Activated T-helper 17 cell treated with anti-CD3 and anti-CD28 coated beads, Interleukin-2, amount 50 U/mL, for 72 hours (primary cell): ENCODE data around the gene SFN. TPM values are rescaled to one million over a fixed set of nuclear protein-coding genes. Genes with fewer than 3 reads are reported as not detected.
"Not testable (repeated sequence)": the region's sequence is repeated elsewhere in the genome, so short reads cannot be mapped to it uniquely, and the experiment has no call there.

Source experiments
- ATAC-seq: fragments of 150-1000 bp; cut with Tn5 transposase; replicated peaks from 2 replicates; pipeline ENCODE4 v1.10.0; 2021; ENCODE audit warnings: mild to moderate bottlenecking, moderate library complexity
- H3K27ac Mint-ChIP-seq: one replicate; pipeline ENCODE4 v1.8.0; 2022; ENCODE audit warnings: mixed read lengths
- H3K27me3 Mint-ChIP-seq: one replicate; pipeline ENCODE4 v1.8.0; 2022; ENCODE audit warnings: mixed read lengths
- H3K36me3 Mint-ChIP-seq: one replicate; pipeline ENCODE4 v1.8.0; 2022; ENCODE audit warnings: low read depth, mild to moderate bottlenecking, mixed read lengths
- H3K4me1 Mint-ChIP-seq: one replicate; pipeline ENCODE4 v1.8.0; 2022; ENCODE audit warnings: mixed read lengths
- H3K4me3 Mint-ChIP-seq: one replicate; pipeline ENCODE4 v1.8.0; 2022; ENCODE audit warnings: mild to moderate bottlenecking, mixed read lengths
- H3K9me3 Mint-ChIP-seq: one replicate; pipeline ENCODE4 v1.8.0; 2022; ENCODE audit warnings: mixed read lengths
- total RNA-seq, 2 donors: library from RNA; stranded (reverse); gene quantifications; one replicate each; pipeline ENCODE4 v1.2.3, GENCODE V29; 2022

Gene SFN
- total RNA-seq, 2 donors from 2014 or later: 4.3 to 4.7 TPM

GRCh38 chr1:26853156-26853555, 9.8 kb upstream of the SFN start:
- H3K4me3 Mint-ChIP-seq: no peak overlapping the region
- no peak overlapping the region for H3K27ac Mint-ChIP-seq
- no peaks in the 10 kb centered on the region for H3K9me3 Mint-ChIP-seq
- H3K27me3 Mint-ChIP-seq: no peaks in the 10 kb centered on the region
- ATAC-seq: peak; percentile 73
- H3K36me3 Mint-ChIP-seq: peaks cover 85% of the 10 kb centered on the region
- H3K4me1 Mint-ChIP-seq: peaks cover 5% of the 10 kb centered on the region

DNA sequence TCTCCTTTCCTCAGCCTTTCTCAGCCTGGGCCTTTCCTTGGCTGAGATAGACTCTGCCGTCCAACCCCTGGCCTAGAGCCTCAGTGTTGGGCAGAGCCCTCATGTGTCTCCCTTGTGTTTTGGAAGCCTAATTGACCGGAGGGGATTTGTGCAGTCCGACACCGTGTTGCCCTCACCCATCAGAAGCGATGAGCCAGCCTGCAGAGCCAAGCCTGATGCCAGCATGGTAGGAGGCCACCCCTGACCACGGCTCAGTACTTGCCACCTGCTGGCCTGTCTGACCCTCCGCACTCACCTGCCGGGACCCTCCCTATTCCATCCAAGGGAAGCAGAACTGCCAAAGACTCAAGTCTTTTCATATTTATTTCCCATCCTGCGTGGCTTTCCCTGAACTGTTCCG, 9.3 kb upstream of the SFN start:
- Mint-ChIP-seq H3K4me1 (peaks cover 5% of the 10 kb centered on the region), H3K27ac (no peak overlapping the region), H3K36me3 (peaks cover 81% of the 10 kb centered on the region), H3K27me3 (no peaks in the 10 kb centered on the region), H3K4me3 (no peak overlapping the region), H3K9me3 (no peaks in the 10 kb centered on the region)
- no peak for ATAC-seq

DNA sequence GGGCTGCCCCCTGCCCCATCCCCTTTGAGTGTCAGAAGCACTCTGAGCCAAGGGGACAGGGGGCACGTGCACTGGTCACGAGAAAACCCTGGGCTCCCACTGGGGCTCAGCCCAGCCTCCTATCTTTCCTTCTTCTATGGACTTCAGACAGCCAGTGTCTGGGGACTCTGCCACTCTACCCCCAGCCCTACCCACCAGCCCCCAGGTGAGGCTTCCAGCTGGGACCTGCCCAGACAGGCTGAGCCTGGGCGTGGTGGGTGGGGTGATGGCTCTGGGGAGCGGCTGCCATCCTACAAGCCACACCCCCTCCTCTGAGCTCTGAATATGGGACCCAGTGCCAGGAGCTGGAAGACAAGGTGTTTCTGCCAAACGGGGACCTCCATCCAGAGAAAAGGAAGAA, 8.0 kb upstream of the SFN start:
- Mint-ChIP-seq H3K4me1 (peaks cover 5% of the 10 kb centered on the region), H3K36me3 (peaks cover 68% of the 10 kb centered on the region), H3K4me3 (no peak overlapping the region), H3K27me3 (no peaks in the 10 kb centered on the region), H3K27ac (no peak overlapping the region), H3K9me3 (no peaks in the 10 kb centered on the region)
- no peak for ATAC-seq

GRCh38 chr1:26855636-26856035, 7.3 kb upstream of the SFN start:
- H3K27me3 Mint-ChIP-seq: no peaks in the 10 kb centered on the region
- peaks cover 60% of the 10 kb centered on the region for H3K36me3 Mint-ChIP-seq
- peaks cover 5% of the 10 kb centered on the region for H3K4me1 Mint-ChIP-seq
- H3K4me3 Mint-ChIP-seq: no peak overlapping the region
- H3K27ac Mint-ChIP-seq: peak overlapping the region; percentile 39
- H3K9me3 Mint-ChIP-seq: no peaks in the 10 kb centered on the region
- no peak for ATAC-seq

DNA sequence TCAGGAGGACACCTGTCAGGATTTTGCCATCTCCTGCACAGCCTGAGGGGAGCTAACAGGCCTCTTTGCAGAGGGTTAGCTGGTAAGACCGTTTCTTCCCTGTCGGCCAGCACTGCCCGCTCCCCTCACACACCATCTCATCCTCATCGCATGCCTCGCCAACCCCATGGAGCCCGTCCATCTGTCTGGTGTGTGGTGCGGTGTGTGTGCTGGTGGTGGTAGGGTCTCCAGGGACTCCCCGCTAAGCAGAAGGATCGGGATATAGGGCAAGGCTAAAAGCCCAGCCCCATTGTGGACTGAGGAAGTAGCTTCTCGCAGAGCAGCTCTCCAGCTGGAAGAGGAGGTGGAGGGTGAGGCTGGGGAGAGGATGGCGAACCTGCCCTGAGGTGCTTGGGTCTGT, 6.8 kb upstream of the SFN start:
- H3K36me3 Mint-ChIP-seq: peaks cover 55% of the 10 kb centered on the region
- H3K4me1 Mint-ChIP-seq: peaks cover 5% of the 10 kb centered on the region
- H3K9me3 Mint-ChIP-seq: no peaks in the 10 kb centered on the region
- no peak for ATAC-seq
- peak overlapping the region; percentile 39 for H3K27ac Mint-ChIP-seq
- no peak overlapping the region for H3K4me3 Mint-ChIP-seq
- H3K27me3 Mint-ChIP-seq: no peaks in the 10 kb centered on the region

DNA sequence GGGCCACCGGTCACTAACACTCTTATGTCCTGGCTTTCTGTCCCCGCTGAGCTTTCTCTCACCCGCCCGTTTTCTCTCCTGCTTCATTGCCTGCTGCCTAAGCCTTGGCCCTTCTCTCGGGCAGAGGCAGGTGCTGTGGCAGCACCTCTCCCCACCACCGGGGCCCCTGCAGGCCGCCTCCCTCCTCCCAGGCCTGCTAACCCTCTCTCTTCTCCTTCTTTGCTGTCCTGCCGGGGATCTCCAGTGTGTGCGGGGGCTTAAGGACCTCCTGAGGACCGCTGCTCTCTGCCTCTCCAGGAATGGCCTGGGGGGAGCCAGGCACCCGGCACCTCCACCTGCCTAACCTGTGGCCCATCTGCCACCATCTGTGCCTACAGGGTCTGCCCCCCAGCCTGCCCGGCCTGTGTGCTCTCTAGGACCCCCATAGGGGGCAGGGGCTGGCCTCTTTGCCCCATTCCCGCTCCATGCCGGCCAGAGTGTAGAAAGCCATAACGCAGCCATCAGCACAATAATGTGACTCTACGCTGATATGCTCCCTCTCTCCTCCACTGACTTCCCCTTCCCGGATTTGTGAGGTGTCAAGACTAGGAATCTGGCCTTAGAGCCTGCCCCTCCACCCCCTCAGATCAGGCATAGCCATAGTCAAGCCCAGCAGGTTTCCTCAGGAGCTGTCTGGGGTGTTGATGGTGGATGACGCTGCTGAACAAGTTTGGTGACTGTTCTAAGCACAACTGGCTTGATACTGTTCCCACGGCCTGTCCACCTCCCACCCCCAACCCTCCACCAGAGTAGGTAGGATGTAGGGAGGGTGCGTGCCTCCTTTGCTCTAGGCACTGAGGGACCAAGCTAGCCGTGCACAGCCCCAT, 6.1 kb upstream of the SFN start:
- Mint-ChIP-seq H3K27ac (peak overlapping the region; percentile 12), H3K9me3 (no peaks in the 10 kb centered on the region), H3K4me1 (peaks cover 7% of the 10 kb centered on the region)

GRCh38 chr1:26857473-26858060, 5.4 kb upstream of the SFN start:
- Mint-ChIP-seq H3K27ac (no peak overlapping the region), H3K27me3 (no peaks in the 10 kb centered on the region), H3K36me3 (peaks cover 41% of the 10 kb centered on the region)

More for the DNA sequence above, 6.1 kb upstream of the SFN start:
- H3K4me3 Mint-ChIP-seq: no peak overlapping the region
- peaks cover 48% of the 10 kb centered on the region for H3K36me3 Mint-ChIP-seq
- no peak for ATAC-seq
- no peaks in the 10 kb centered on the region for H3K27me3 Mint-ChIP-seq

GRCh38 chr1:26858160-26858559, 4.8 kb upstream of the SFN start:
- Mint-ChIP-seq H3K4me3 (no peak overlapping the region), H3K27me3 (no peaks in the 10 kb centered on the region), H3K36me3 (peaks cover 35% of the 10 kb centered on the region), H3K4me1 (peaks cover 19% of the 10 kb centered on the region), H3K9me3 (no peaks in the 10 kb centered on the region), H3K27ac (no peak overlapping the region)
- no peak for ATAC-seq

More at GRCh38 chr1:26857473-26858060, 5.4 kb upstream of the SFN start:
- no peak for ATAC-seq
- no peak overlapping the region for H3K4me3 Mint-ChIP-seq
- peaks cover 13% of the 10 kb centered on the region for H3K4me1 Mint-ChIP-seq
- H3K9me3 Mint-ChIP-seq: no peaks in the 10 kb centered on the region

- ATAC-seq: peak; percentile 15
- Mint-ChIP-seq H3K9me3 (no peaks in the 10 kb centered on the region), H3K27me3 (no peaks in the 10 kb centered on the region), H3K27ac (no peak overlapping the region), H3K4me1 (peaks cover 23% of the 10 kb centered on the region), H3K4me3 (no peak overlapping the region), H3K36me3 (peaks cover 26% of the 10 kb centered on the region)
Measured at GRCh38 chr1:26858891-26859640, 3.9 kb upstream of the SFN start.

DNA sequence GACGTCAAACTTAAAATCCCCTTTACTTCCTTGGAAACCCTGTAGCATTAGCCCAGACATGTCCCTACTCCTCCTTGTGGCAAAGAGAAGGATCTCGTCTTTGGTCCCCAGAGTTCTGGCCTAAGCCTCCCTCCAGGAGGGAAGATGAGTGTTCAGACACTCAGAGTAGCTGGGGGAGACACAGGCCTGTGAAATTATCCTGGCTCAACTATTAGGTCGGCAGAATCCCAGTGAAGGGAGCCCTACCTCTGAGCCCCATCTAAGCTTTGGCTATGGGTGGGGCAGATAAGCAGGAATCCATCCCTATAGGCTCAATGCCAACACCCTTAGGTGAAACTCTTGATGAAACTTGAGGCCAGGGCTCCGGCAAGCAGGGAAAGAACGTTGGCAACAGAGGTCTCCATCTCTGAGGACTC, 1.7 kb upstream of the SFN start:
- no peaks in the 10 kb centered on the region for H3K27me3 Mint-ChIP-seq
- peak overlapping the region; percentile 87 for H3K4me3 Mint-ChIP-seq
- peaks cover 6% of the 10 kb centered on the region for H3K36me3 Mint-ChIP-seq
- ATAC-seq: no peak
- H3K27ac Mint-ChIP-seq: peak overlapping the region; percentile 85
- peaks cover 23% of the 10 kb centered on the region for H3K4me1 Mint-ChIP-seq
- no peaks in the 10 kb centered on the region for H3K9me3 Mint-ChIP-seq

DNA sequence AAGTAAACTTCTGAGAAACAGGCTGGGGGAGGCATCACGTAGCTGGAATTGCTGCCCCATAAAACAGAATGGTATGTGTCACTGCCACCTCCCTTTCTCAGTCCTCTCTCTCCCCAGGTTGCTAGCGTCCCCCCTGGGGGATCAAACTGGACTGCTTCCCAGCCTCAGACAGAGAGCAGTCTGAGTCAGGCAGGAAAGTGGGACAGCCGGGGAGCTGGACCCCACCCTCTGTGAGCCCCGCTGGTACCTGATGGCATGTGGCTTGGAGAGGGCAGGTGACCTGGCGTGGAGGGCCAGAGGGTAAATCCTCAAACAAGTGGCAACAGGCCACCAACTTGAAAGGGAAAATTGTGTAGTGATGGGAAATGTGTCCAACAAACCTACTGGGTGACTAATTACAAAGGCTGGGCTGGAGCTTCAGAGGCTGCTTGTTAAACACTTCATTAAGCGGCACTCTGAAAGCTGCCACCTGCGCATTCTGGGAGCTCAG, 1.0 kb upstream of the SFN start:
- Mint-ChIP-seq H3K9me3 (no peaks in the 10 kb centered on the region), H3K36me3 (peaks cover 2% of the 10 kb centered on the region), H3K4me3 (peak overlapping the region; percentile 87), H3K4me1 (peaks cover 23% of the 10 kb centered on the region), H3K27me3 (no peaks in the 10 kb centered on the region), H3K27ac (peak overlapping the region; percentile 85)
- no peak for ATAC-seq

GRCh38 chr1:26863685-26864077, 732 bp downstream of the SFN start:
- Mint-ChIP-seq H3K27me3 (no peaks in the 10 kb centered on the region), H3K36me3 (no peaks in the 10 kb centered on the region), H3K9me3 (no peaks in the 10 kb centered on the region), H3K27ac (peak overlapping the region; percentile 78), H3K4me1 (peaks cover 23% of the 10 kb centered on the region), H3K4me3 (peak overlapping the region; percentile 87)
- ATAC-seq: no peak

DNA sequence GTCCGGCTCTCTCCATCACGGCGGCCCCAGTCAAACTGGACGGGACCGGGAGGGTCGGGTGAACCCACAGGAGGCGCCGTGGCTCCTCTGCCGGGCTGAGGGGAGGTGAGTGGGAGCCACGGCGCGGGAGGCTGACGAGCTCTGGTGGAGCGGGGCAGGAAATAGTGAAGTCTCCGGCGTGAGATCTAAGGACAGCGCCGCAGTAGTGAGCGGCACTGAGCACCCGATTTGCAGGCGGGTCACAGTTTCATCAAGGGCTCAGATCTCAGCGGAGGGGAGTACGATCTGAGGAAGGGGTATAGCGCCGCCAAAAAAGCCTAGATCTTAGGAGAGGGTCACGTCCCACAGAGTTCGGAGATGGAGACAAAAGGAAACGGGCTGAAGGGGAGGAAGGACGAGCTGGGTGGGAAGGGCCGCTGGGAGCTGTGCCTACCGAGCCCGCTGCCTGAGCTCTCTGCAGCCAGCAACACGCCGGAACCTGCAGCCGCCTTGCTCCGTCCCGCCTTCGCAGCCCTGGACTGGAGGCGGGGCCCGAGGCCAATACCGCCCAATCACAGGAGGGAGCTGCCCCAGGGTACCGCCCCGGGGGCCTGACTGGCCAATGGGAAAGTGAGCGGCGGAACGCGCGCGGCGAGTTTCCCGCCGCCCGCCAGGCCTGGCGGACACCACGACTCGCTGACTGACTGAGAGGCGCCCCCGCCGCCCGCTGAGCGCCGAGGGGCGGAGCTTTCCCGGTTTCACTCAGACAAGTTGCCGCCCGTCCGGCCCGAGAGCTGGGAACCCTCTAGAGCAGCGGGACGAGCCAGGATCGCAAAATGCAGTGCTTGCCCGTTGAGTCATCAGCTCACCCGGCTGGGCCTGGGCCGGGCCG, 1.9 kb downstream of the SFN start:
- peak overlapping the region; percentile 87 for H3K4me3 Mint-ChIP-seq
- ATAC-seq: peak; percentile 94
- no peaks in the 10 kb centered on the region for H3K27me3 Mint-ChIP-seq
- no peaks in the 10 kb centered on the region for H3K36me3 Mint-ChIP-seq
- H3K27ac Mint-ChIP-seq: peak overlapping the region; percentile 78
- no peaks in the 10 kb centered on the region for H3K9me3 Mint-ChIP-seq
- peaks cover 23% of the 10 kb centered on the region for H3K4me1 Mint-ChIP-seq

- H3K36me3 Mint-ChIP-seq: peaks cover 28% of the 10 kb centered on the region
- ATAC-seq, H3K9me3 Mint-ChIP-seq, H3K4me1 Mint-ChIP-seq, H3K4me3 Mint-ChIP-seq, H3K27me3 Mint-ChIP-seq: not testable (repeated sequence)
- H3K27ac Mint-ChIP-seq: peak overlapping the region; percentile 33
Measured at GRCh38 chr1:26873097-26873496, 10.1 kb downstream of the SFN start.
